Hepatocyte (in vitro differentiated cells): ENCODE results near the gene OTOA.

Experiments used
- EZH2 ChIP-seq: fragments of 200-600 bp; sonication (generic); IDR thresholded peaks from 2 replicates; pipeline ENCODE4 v1.6.1; 2016; ENCODE audit warnings: antibody characterized with exemption, mild to moderate bottlenecking, borderline replicate concordance
- TF ChIP-seq, protein P1 (sequence below): fragments of 200-600 bp; sonication (generic); IDR thresholded peaks from 2 replicates; pipeline ENCODE4 v1.5.1; 2016; ENCODE audit warnings: antibody characterized with exemption, mild to moderate bottlenecking; ENCODE audit not compliant: poor library complexity

DNA sequence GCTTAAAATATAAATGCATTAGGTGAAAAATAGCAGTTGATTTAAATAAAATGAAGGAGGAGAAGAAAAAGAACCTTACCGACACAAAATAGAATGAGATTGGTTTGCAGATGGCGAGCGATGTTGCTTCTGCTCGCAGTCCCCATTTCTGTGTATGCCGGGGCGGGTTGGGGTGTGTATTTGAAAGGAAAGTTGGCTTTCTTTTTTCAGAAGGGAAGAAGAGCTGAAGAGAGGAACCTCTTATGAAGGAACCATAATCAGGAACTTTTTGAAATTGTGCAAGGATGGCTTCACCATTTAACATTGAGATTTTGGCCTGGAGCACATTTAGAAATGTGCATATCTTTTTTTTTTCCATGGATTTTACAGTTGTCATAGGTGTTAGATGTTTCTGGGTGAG lies 11.3 kb upstream of the OTOA start, which contains the start of gene IGSF6:
- TF ChIP-seq EZH2 = no peak
- TF ChIP-seq, protein P1, sequence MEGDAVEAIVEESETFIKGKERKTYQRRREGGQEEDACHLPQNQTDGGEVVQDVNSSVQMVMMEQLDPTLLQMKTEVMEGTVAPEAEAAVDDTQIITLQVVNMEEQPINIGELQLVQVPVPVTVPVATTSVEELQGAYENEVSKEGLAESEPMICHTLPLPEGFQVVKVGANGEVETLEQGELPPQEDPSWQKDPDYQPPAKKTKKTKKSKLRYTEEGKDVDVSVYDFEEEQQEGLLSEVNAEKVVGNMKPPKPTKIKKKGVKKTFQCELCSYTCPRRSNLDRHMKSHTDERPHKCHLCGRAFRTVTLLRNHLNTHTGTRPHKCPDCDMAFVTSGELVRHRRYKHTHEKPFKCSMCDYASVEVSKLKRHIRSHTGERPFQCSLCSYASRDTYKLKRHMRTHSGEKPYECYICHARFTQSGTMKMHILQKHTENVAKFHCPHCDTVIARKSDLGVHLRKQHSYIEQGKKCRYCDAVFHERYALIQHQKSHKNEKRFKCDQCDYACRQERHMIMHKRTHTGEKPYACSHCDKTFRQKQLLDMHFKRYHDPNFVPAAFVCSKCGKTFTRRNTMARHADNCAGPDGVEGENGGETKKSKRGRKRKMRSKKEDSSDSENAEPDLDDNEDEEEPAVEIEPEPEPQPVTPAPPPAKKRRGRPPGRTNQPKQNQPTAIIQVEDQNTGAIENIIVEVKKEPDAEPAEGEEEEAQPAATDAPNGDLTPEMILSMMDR = no peak
